Measurements from ENCODE around the gene ITGA11. TPM values are rescaled to one million over a fixed set of nuclear protein-coding genes. Genes with fewer than 3 reads are reported as not detected.

Gene ITGA11
- total and polyA plus RNA-seq, 2 donors from 2014 or later, result 3.4 to 11.1 TPM

DNA sequence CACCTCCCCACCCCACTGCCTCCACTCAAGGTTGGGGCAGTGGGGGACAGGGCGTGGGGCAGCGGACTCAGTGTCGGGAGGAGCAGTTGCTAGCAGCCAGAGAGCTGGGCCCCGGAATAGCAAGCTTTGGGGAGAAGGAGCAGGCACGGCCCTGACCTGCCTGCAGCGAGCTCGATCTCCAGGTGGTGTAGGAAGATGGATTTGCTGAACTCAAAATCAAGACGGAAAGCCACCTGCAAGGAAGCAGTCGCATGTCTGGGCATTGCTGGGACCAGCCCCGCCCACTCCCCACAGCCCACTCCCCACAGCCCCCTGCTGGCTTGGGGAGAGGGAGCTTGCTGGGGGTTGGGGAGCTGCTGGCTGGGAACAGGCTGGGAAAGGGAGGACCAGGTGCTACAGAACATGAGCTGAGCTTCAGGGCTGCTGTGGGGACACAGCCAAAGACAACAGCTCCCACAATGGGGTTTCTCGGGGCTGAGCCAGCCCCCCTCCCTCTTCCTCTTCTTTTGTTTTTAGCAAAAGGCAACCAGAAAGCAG lies 116.4 kb downstream of the ITGA11 start:
- FAIRE-seq (no peak), DNase-seq (peak in 4 of 5 donors; percentile 29 to 58 (median 44))

GRCh38 chr15:68315035-68315434 lies 116.9 kb downstream of the ITGA11 start:
- DNase-seq (peak in 1 of 5 donors; percentile 3), FAIRE-seq (no peak)
- H3K4me3 ChIP-seq (ENCODE audit: low read length in 3 of 3), result no peak overlapping the region
- H3K4me1 ChIP-seq (ENCODE audit: control insufficient read depth in 2 of 3, insufficient read depth in 2 of 3, low read depth in 1 of 3, low read length in 3 of 3), result peaks cover 0 to 2% (median 0%) of the 10 kb centered on the region in 3 donors
- H3K27ac ChIP-seq (ENCODE audit: low read depth in 2 of 2, low read length in 2 of 2), result no peak overlapping the region
- intact Hi-C loops (cut with DNase I), result no loop called here
- H3K9me3 ChIP-seq (ENCODE audit: control insufficient read depth in 2 of 3, insufficient read depth in 1 of 3, low read length in 3 of 3), result no peaks in the 10 kb centered on the region
- no peaks in the 10 kb centered on the region for H3K36me3 ChIP-seq (ENCODE audit: control insufficient read depth in 2 of 3, insufficient read depth in 3 of 3, low read length in 3 of 3)
- no peaks in the 10 kb centered on the region for H3K27me3 ChIP-seq (ENCODE audit: control insufficient read depth, insufficient read depth, low read length)
- no peak overlapping the region for H3K9ac ChIP-seq (ENCODE audit: low read length in 3 of 3)
- TF ChIP-seq, protein P1, sequence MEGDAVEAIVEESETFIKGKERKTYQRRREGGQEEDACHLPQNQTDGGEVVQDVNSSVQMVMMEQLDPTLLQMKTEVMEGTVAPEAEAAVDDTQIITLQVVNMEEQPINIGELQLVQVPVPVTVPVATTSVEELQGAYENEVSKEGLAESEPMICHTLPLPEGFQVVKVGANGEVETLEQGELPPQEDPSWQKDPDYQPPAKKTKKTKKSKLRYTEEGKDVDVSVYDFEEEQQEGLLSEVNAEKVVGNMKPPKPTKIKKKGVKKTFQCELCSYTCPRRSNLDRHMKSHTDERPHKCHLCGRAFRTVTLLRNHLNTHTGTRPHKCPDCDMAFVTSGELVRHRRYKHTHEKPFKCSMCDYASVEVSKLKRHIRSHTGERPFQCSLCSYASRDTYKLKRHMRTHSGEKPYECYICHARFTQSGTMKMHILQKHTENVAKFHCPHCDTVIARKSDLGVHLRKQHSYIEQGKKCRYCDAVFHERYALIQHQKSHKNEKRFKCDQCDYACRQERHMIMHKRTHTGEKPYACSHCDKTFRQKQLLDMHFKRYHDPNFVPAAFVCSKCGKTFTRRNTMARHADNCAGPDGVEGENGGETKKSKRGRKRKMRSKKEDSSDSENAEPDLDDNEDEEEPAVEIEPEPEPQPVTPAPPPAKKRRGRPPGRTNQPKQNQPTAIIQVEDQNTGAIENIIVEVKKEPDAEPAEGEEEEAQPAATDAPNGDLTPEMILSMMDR (IDR thresholded peaks at IDR 0.05; ENCODE audit: borderline replicate concordance, extremely low read depth, insufficient read depth), result no peak

More for the DNA sequence above, 116.4 kb downstream of the ITGA11 start:
- Histone ChIP-seq H3K4me1 (ENCODE audit: control insufficient read depth in 2 of 3, insufficient read depth in 2 of 3, low read depth in 1 of 3, low read length in 3 of 3) (no peaks in the 10 kb centered on the region), H3K9me3 (ENCODE audit: control insufficient read depth in 2 of 3, insufficient read depth in 1 of 3, low read length in 3 of 3) (no peaks in the 10 kb centered on the region), H3K27me3 (ENCODE audit: control insufficient read depth, insufficient read depth, low read length) (no peaks in the 10 kb centered on the region), H3K27ac (ENCODE audit: low read depth in 2 of 2, low read length in 2 of 2) (no peak overlapping the region), H3K36me3 (ENCODE audit: control insufficient read depth in 2 of 3, insufficient read depth in 3 of 3, low read length in 3 of 3) (no peaks in the 10 kb centered on the region), H3K4me3 (ENCODE audit: low read length in 3 of 3) (no peak overlapping the region), H3K9ac (ENCODE audit: low read length in 3 of 3) (no peak overlapping the region)
- intact Hi-C loops (cut with DNase I), result no loop called here
- TF ChIP-seq, protein P1 (IDR thresholded peaks at IDR 0.05; ENCODE audit: borderline replicate concordance, extremely low read depth, insufficient read depth), result no peak

DNA sequence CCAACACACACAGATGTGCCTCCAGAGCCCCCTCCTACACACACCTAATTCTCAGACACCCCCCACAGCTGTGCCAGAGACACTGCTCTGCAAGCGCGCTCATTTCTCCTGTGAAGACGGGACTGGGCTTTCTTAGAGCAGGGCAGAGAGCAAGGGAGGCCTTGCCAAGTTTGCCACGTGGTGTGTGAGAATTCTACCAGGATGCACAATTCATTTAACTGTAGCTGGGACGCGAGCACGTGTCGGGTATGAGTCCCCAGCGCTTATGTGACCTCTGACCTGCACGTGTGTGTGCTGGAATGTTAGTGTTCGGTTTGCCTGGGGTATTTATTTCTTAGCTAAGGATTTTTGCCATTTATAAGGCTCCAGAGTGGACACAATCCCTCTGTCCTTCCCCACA lies 117.4 kb downstream of the ITGA11 start:
- intact Hi-C loops (cut with DNase I), result no loop called here
- no peak overlapping the region for H3K4me3 ChIP-seq (ENCODE audit: low read length in 3 of 3)
- no peak for FAIRE-seq
- DNase-seq, result peak in 3 of 5 donors; percentile 11 to 48 (median 37)
- no peaks in the 10 kb centered on the region for H3K9me3 ChIP-seq (ENCODE audit: control insufficient read depth in 2 of 3, insufficient read depth in 1 of 3, low read length in 3 of 3)
- TF ChIP-seq, protein P1 (IDR thresholded peaks at IDR 0.05; ENCODE audit: borderline replicate concordance, extremely low read depth, insufficient read depth), result no peak
- H3K4me1 ChIP-seq (ENCODE audit: control insufficient read depth in 2 of 3, insufficient read depth in 2 of 3, low read depth in 1 of 3, low read length in 3 of 3), result peaks cover 0 to 2% (median 0%) of the 10 kb centered on the region in 3 donors
- no peak overlapping the region for H3K9ac ChIP-seq (ENCODE audit: low read length in 3 of 3)
- H3K27me3 ChIP-seq (ENCODE audit: control insufficient read depth, insufficient read depth, low read length), result no peaks in the 10 kb centered on the region
- H3K27ac ChIP-seq (ENCODE audit: low read depth in 2 of 2, low read length in 2 of 2), result no peak overlapping the region
- H3K36me3 ChIP-seq (ENCODE audit: control insufficient read depth in 2 of 3, insufficient read depth in 3 of 3, low read length in 3 of 3), result no peaks in the 10 kb centered on the region

All from kidney (tissue), 14 donors.